ENCODE data around the gene CLIP1. TPM values are rescaled to one million over a fixed set of nuclear protein-coding genes. Genes with fewer than 3 reads are reported as not detected.
"Not testable (repeated sequence)": the region's sequence is repeated elsewhere in the genome, so short reads cannot be mapped to it uniquely, and the experiment has no call there.

Gene CLIP1
- total RNA-seq, 2 experiments from 2014 or later = 53.9 to 58.6 TPM

- ChIA-PET CTCF (interaction anchor here (0.6 to 10.3 kb wide), 46 partner anchors 8 to 921 kb away, joined by 3 to 228 read pairs (median 4); partner anchors contain the start of genes CLIP1, KNTC1, RSRC2 and ZCCHC8), POLR2A (interaction anchor here (0.6 to 2.2 kb wide), 8 partner anchors 13 to 128 kb away, joined by 3 to 12 read pairs (median 7); partner anchors contain the start of genes KNTC1, RSRC2 and ZCCHC8)
- peaks cover 52% of the 10 kb centered on the region for H3K4me1 Mint-ChIP-seq
- intact Hi-C loops (cut with DNase I, micrococcal nuclease) = loop anchor here (1.0 to 10.0 kb wide), 5 partner anchors 23 to 356 kb away; partner anchors contain the start of genes CLIP1 (in 1 of the 2), DENR (in 1 of the 2) and KNTC1 (in 1 of the 2)
- H3K36me3 Mint-ChIP-seq (ENCODE audit: low read depth) = peaks cover 15% of the 10 kb centered on the region
- ATAC-seq (no peak), DNase-seq (no peak)
- no peaks in the 10 kb centered on the region for H3K9me3 Mint-ChIP-seq (ENCODE audit: low read depth)
- H3K4me3 Mint-ChIP-seq = no peak overlapping the region
- peak overlapping the region; percentile 86 for H3K27ac Mint-ChIP-seq
- H3K27me3 Mint-ChIP-seq = no peaks in the 10 kb centered on the region
Observed at GRCh38 chr12:122399254-122399591, 23.2 kb downstream of the CLIP1 start.

DNA sequence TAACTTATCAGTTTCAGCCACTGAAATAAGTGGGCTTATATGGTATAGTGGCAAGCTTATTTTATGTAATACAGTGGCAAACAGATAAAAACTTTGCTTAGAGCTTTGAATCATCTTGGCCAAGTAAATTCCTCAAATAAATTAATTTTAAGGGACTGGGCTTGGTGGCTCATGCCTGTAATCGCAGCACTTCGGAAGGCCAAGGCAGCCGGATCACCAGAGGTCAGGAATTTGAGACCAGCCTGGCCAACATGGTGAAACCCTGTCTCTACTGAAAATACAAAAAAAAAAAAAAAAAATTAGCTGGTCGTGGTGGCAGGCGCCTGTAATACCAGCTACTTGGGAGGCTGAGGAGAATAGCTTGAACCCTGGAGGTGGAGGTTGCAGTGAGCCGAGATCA lies 24.5 kb downstream of the CLIP1 start:
- POLR2A ChIA-PET = interaction anchor here (0.8 kb wide), 1 partner anchor 97 kb away, joined by 3 read pairs; no protein-coding TSS in a partner anchor
- not testable (repeated sequence) for H3K27ac Mint-ChIP-seq; H3K4me3 Mint-ChIP-seq; DNase-seq; H3K9me3 Mint-ChIP-seq (ENCODE audit: low read depth); ATAC-seq; H3K27me3 Mint-ChIP-seq
- H3K4me1 Mint-ChIP-seq = peaks cover 45% of the 10 kb centered on the region
- CTCF ChIA-PET = interaction anchor here (0.6 to 10.3 kb wide), 7 partner anchors 10 to 231 kb away, joined by 3 to 228 read pairs (median 3); no protein-coding TSS in a partner anchor
- peaks cover 15% of the 10 kb centered on the region for H3K36me3 Mint-ChIP-seq (ENCODE audit: low read depth)
- intact Hi-C loops (cut with DNase I, micrococcal nuclease) = loop anchor here in 1 of 2 experiments (10.0 kb wide), 1 partner anchor 357 kb away; the partner anchor contains the start of gene DENR

DNA sequence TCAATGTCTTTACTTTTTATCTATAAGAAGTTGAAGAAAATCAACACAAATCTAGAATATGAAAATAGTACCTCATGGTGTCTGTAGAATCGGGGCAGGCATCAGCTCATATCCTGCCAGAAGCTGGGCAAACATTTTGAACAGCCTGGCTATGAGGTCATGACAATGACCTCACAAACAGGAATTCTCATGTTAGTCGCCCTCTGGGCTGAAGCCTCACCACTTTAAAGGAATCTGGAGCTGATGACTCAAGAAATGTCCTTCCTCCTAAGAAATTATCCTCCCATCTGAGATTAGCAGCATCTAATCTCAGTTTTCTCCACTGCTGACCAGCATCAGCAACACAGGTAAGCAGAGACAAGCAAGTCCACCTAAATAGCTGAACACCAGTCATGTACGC lies 27.1 kb downstream of the CLIP1 start:
- CTCF ChIA-PET = interaction anchor here (1.7 to 10.3 kb wide), 2 partner anchors 41 to 76 kb away, joined by 4 to 228 read pairs; no protein-coding TSS in a partner anchor
- Mint-ChIP-seq H3K36me3 (ENCODE audit: low read depth) (peaks cover 9% of the 10 kb centered on the region), H3K9me3 (ENCODE audit: low read depth) (no peaks in the 10 kb centered on the region), H3K4me1 (peaks cover 33% of the 10 kb centered on the region), H3K4me3 (no peak overlapping the region), H3K27me3 (no peaks in the 10 kb centered on the region), H3K27ac (peak overlapping the region; percentile 11)
- POLR2A ChIA-PET = interaction anchor here (0.9 kb wide), 1 partner anchor 77 kb away, joined by 3 read pairs; no protein-coding TSS in a partner anchor
- DNase-seq (no peak), ATAC-seq (no peak)
- intact Hi-C loops (cut with DNase I, micrococcal nuclease) = loop anchor here in 1 of 2 experiments (10.0 kb wide), 1 partner anchor 359 kb away; the partner anchor contains the start of gene DENR

- intact Hi-C loops (cut with DNase I, micrococcal nuclease) = loop anchor here in 1 of 2 experiments (10.0 kb wide), 1 partner anchor 360 kb away; the partner anchor contains the start of gene DENR
- DNase-seq (no peak), ATAC-seq (no peak)
- Mint-ChIP-seq H3K4me1 (peaks cover 27% of the 10 kb centered on the region), H3K36me3 (ENCODE audit: low read depth) (peaks cover 8% of the 10 kb centered on the region), H3K27ac (peak overlapping the region; percentile 11), H3K9me3 (ENCODE audit: low read depth) (no peaks in the 10 kb centered on the region), H3K4me3 (no peak overlapping the region), H3K27me3 (no peaks in the 10 kb centered on the region)
- CTCF ChIA-PET = interaction anchor here (10.3 kb wide), 1 partner anchor 77 kb away, joined by 228 read pairs; no protein-coding TSS in a partner anchor
- POLR2A ChIA-PET = no interaction called here
Observed at GRCh38 chr12:122394626-122395194, 27.8 kb downstream of the CLIP1 start.

DNA sequence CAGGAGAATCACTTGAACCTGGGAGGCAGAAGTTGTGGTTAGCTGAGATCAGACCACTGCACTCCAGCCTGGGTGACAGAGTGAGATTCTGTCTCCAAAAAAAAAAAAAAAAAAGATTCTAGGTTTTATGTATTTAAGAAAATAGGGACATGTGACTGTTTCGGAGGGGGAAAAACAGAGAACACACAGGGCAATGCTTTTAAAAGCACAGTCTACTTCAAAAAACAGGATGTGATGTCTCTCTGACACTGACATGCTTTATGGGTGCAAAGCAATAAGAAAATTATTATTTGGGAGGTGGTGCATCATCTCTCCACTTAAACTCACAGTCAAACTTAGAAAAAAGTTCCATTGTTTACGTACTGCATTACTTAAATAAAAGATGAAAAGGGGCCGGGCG lies 28.7 kb downstream of the CLIP1 start:
- intact Hi-C loops (cut with DNase I, micrococcal nuclease) = loop anchor here in 1 of 2 experiments (10.0 kb wide), 1 partner anchor 361 kb away; the partner anchor contains the start of gene DENR
- H3K4me3 Mint-ChIP-seq = no peak overlapping the region
- CTCF ChIA-PET = interaction anchor here (0.7 to 1.0 kb wide), 3 partner anchors 78 to 875 kb away, joined by 3 to 4 read pairs (median 3); no protein-coding TSS in a partner anchor
- peaks cover 18% of the 10 kb centered on the region for H3K4me1 Mint-ChIP-seq
- POLR2A ChIA-PET = interaction anchor here (0.8 kb wide), 1 partner anchor 136 kb away, joined by 3 read pairs; no protein-coding TSS in a partner anchor
- H3K9me3 Mint-ChIP-seq (ENCODE audit: low read depth) = no peaks in the 10 kb centered on the region
- H3K27me3 Mint-ChIP-seq = no peaks in the 10 kb centered on the region
- DNase-seq (no peak), ATAC-seq (peak; percentile 47)
- no peak overlapping the region for H3K27ac Mint-ChIP-seq
- H3K36me3 Mint-ChIP-seq (ENCODE audit: low read depth) = peaks cover 6% of the 10 kb centered on the region

- intact Hi-C loops (cut with DNase I, micrococcal nuclease) = loop anchor here in 1 of 2 experiments (10.0 kb wide), 1 partner anchor 362 kb away; the partner anchor contains the start of gene DENR
- H3K27me3 Mint-ChIP-seq = no peaks in the 10 kb centered on the region
- H3K4me1 Mint-ChIP-seq = peaks cover 20% of the 10 kb centered on the region
- no peaks in the 10 kb centered on the region for H3K9me3 Mint-ChIP-seq (ENCODE audit: low read depth)
- ATAC-seq (no peak), DNase-seq (no peak)
- no peak overlapping the region for H3K27ac Mint-ChIP-seq
- no peak overlapping the region for H3K4me3 Mint-ChIP-seq
- POLR2A ChIA-PET = no interaction called here
- CTCF ChIA-PET = no interaction called here
- peaks cover 5% of the 10 kb centered on the region for H3K36me3 Mint-ChIP-seq (ENCODE audit: low read depth)
Observed at GRCh38 chr12:122392411-122392810, 30.1 kb downstream of the CLIP1 start.

GRCh38 chr12:122389677-122390076 lies 32.8 kb downstream of the CLIP1 start:
- Mint-ChIP-seq H3K4me3 (no peak overlapping the region), H3K4me1 (peaks cover 14% of the 10 kb centered on the region), H3K27me3 (no peaks in the 10 kb centered on the region), H3K27ac (no peak overlapping the region), H3K9me3 (ENCODE audit: low read depth) (no peaks in the 10 kb centered on the region), H3K36me3 (ENCODE audit: low read depth) (peaks cover 6% of the 10 kb centered on the region)
- intact Hi-C loops (cut with DNase I, micrococcal nuclease) = loop anchor here in 1 of 2 experiments (10.0 kb wide), 1 partner anchor 365 kb away; the partner anchor contains the start of gene DENR
- CTCF ChIA-PET = interaction anchor here (0.6 to 2.7 kb wide), 2 partner anchors 9 to 108 kb away, joined by 4 to 19 read pairs; no protein-coding TSS in a partner anchor
- DNase-seq (no peak), ATAC-seq (no peak)
- POLR2A ChIA-PET = interaction anchor here (0.6 kb wide), 1 partner anchor 207 kb away, joined by 6 read pairs; no protein-coding TSS in a partner anchor

- CTCF ChIA-PET = interaction anchor here (0.7 to 2.7 kb wide), 5 partner anchors 11 to 406 kb away, joined by 3 to 19 read pairs (median 3); no protein-coding TSS in a partner anchor
- H3K4me3 Mint-ChIP-seq = no peak overlapping the region
- no peaks in the 10 kb centered on the region for H3K27me3 Mint-ChIP-seq
- no peak for ATAC-seq
- H3K27ac Mint-ChIP-seq = no peak overlapping the region
- intact Hi-C loops (cut with DNase I, micrococcal nuclease) = no loop called here
- peaks cover 8% of the 10 kb centered on the region for H3K4me1 Mint-ChIP-seq
- H3K9me3 Mint-ChIP-seq (ENCODE audit: low read depth) = no peaks in the 10 kb centered on the region
- DNase-seq = no peak
- POLR2A ChIA-PET = no interaction called here
- H3K36me3 Mint-ChIP-seq (ENCODE audit: low read depth) = peaks cover 5% of the 10 kb centered on the region
Observed at GRCh38 chr12:122387887-122388286, 34.6 kb downstream of the CLIP1 start.

GRCh38 chr12:122385171-122386016 lies 37.1 kb downstream of the CLIP1 start:
- no peak for DNase-seq
- H3K9me3 Mint-ChIP-seq (ENCODE audit: low read depth) = no peaks in the 10 kb centered on the region
- H3K27me3 Mint-ChIP-seq = no peaks in the 10 kb centered on the region
- no peak overlapping the region for H3K4me3 Mint-ChIP-seq
- no peak for ATAC-seq
- peaks cover 5% of the 10 kb centered on the region for H3K36me3 Mint-ChIP-seq (ENCODE audit: low read depth)
- H3K27ac Mint-ChIP-seq = no peak overlapping the region
- CTCF ChIA-PET = no interaction called here
- H3K4me1 Mint-ChIP-seq = peaks cover 4% of the 10 kb centered on the region
- POLR2A ChIA-PET = no interaction called here
- intact Hi-C loops (cut with DNase I, micrococcal nuclease) = no loop called here

GRCh38 chr12:122382919-122383350 lies 39.5 kb downstream of the CLIP1 start:
- Mint-ChIP-seq H3K9me3 (ENCODE audit: low read depth) (no peaks in the 10 kb centered on the region), H3K27me3 (no peaks in the 10 kb centered on the region), H3K4me3 (no peak overlapping the region), H3K4me1 (peaks cover 4% of the 10 kb centered on the region), H3K36me3 (ENCODE audit: low read depth) (peaks cover 7% of the 10 kb centered on the region), H3K27ac (no peak overlapping the region)
- DNase-seq (no peak), ATAC-seq (no peak)
- POLR2A ChIA-PET = no interaction called here
- intact Hi-C loops (cut with DNase I, micrococcal nuclease) = no loop called here
- CTCF ChIA-PET = interaction anchor here (2.5 kb wide), 1 partner anchor 17 kb away, joined by 7 read pairs; no protein-coding TSS in a partner anchor

DNA sequence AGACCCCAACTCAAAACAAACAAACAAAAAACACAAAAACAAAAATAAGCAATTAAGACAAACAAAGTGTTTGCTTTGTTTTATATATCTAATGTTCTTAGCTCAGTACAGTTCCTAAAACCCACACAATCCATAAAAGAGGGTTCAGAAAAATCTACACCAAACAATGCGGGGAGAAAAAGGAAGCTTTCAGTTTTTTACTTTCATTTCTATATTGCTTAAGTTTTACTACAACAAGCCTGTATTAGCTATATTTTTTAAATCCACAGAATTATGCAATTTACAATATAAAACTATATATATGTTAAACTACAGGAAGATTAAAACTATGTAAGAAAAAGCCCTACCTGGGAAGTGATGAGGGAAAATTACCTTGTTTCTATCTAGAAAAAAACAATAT lies 41.4 kb downstream of the CLIP1 start:
- ChIA-PET CTCF (interaction anchor here (1.2 kb wide), 1 partner anchor 25 kb away, joined by 4 read pairs; no protein-coding TSS in a partner anchor), POLR2A (no interaction called here)
- ATAC-seq (no peak), DNase-seq (no peak)
- Mint-ChIP-seq H3K4me3 (no peak overlapping the region), H3K4me1 (peaks cover 3% of the 10 kb centered on the region), H3K27ac (no peak overlapping the region), H3K27me3 (no peaks in the 10 kb centered on the region), H3K36me3 (ENCODE audit: low read depth) (peaks cover 14% of the 10 kb centered on the region), H3K9me3 (ENCODE audit: low read depth) (no peaks in the 10 kb centered on the region)
- intact Hi-C loops (cut with DNase I, micrococcal nuclease) = no loop called here

Data from activated CD4-positive, alpha-beta T cell treated with anti-CD3 and anti-CD28 coated beads for 36 hours (primary cell).